Skeletal muscle cell (primary cell): ENCODE results near the gene NR2E3.

ENCODE experiments used
- DNase-seq: peaks from one replicate; pipeline ENCODE4 v3.0.0-alpha.2; 2010; ENCODE audit warnings: low read depth
- H3K4me3 ChIP-seq: 2 replicates; pipeline ENCODE4 v1.5.1; 2011; ENCODE audit warnings: low read depth, mild to moderate bottlenecking, control low read depth, low read length, moderate library complexity

Gene NR2E3

DNA sequence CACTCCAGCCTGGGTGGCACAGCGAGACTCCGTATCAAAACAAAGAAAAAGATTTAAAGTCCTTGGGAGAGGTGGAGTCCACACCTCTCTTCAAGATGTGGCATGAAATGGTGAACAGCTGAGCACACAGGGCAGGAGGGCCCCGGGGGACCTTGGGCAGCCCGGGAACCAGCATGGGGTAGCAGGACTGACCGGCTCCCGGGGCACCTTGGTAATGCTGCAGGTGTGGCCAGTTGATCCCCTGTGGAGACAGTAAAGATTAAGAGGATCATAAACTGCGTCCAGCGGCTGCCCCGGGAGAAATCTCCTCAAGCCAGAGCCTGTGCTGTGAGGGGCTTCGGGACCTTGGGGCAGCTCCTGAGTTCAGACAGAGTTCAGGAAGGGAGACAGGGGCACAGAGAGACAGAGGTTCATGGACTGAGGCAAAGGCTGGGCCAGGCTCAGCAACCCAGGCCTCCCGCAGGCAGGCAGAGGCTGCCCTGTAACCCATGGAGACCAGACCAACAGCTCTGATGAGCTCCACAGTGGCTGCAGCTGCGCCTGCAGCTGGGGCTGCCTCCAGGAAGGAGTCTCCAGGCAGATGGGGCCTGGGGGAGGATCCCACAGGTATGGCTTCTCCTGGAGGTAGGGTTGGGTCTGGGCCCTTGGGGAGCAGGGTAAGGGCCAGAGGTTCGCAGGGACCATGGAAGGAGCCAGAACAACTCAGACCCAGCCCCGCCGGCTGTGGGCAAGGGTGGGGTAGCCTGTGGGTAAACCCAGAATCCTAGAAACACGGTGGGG lies at the start of gene NR2E3:
NR2E3 (plus strand) TSS at position 299 of the 780 bp plus-strand sequence; CDS start at position 489, 190 bp downstream.
- no peak within 1 kb of the TSS for H3K4me3 ChIP-seq
- DNase-seq, result no peak

DNA sequence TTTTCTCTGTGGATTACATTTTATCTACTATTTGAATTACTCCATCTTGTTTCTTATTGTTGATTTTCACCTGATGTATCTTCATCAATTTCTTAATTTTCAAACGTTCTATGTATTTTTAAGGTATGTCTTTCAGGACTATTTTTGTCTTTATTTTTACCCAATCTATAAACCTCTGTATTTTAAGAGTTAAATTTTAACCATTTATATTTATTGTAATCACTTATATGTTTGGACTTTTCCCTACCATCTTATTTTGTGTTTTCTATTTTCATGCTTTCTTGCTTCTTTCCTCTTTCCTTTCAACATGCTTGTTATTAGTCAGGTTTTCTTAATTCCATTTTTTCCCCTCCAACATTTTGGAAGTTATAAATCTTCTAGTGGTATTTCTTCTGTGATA lies 49.5 kb upstream of the NR2E3 start:
- no peak overlapping the region for H3K4me3 ChIP-seq
- no peak for DNase-seq

DNA sequence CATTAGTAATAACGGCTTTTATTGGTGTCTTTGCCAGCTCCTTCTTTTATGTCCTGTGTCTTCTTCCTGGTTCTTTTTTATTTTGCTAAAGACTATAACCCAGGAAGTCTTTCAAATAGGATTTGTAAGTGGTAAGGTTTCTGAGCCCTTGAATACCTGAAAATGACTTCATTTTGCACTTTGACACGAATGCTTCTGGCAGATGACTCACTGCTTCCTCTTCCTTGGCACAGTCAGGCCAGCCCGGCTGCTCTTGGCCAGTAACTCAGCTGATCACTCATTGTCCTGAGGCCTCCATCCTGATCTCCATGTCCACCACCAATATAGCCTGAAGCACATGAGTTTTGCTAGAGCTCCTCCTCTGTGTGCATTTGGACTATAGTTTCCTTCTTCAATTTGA lies 48.7 kb upstream of the NR2E3 start:
- H3K4me3 ChIP-seq, result no peak overlapping the region
- peak; percentile 64 for DNase-seq

DNA sequence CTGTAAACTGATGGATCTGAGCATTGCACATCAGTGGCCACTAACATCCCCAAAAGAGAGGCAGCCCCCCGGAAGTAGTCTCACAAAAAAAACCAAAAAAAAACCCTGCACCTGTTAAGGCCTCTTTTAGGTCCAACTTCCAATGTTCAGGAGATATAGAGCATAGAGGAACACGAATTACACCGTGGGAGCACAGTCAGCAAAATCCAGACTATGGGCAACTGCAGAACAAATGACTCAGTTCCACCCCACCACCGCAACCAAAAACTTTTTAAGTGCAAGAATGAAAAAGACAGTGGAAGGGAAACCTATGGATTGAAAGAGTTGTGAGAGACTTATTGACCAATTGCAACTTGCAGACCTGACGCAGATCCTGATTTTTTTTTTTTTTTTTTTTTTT lies 42.2 kb upstream of the NR2E3 start:
- H3K4me3 ChIP-seq, result no peak overlapping the region
- DNase-seq, result no peak

DNA sequence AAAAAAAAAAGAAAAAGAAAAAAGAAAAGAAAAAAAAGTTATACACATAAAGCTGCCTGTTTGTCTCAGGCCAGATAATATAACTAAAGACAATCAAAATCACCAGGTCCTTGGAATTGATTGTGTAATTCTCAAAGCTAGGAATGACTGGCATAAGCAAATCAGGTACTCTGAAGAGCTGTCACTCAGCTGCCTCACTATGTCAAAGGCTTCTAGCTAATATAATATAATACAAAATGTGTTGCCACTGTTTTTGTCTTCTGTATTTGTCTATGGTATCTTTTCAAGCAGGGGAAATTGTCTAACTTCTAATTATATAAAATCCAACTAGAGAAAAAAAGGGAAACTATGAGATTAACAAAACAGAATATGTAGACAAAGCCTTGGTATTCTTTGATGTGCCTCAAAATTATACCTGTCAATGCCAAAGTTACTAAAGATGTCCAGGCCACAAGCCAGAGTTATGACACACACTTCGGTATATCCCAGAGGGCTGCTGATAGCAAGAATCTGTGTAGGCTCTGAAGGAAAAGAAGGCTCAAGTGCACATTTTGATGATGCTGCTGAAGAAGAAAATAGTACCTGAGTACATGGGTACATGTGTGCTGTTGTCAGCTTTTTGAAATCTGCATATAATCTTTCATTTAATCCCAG lies 37.0 kb upstream of the NR2E3 start:
- no peak overlapping the region for H3K4me3 ChIP-seq
- no peak for DNase-seq

DNA sequence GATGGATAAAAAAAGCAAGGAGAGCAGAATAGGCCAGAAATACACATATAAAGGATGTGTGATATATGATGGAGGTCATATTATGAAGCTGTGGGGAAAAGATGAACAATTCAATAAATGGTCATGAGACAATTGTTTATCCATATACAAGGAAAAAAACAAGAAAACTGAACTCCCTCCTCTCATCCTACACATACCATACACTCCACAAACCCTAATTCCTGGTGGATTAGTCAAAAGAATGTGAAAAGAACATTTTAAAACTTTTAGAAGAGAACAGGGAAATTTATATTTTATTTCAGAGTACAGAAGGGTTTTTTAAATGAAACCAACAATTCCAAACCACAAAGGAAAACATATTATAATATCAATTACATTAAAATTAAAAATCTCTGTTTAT lies 34.5 kb upstream of the NR2E3 start:
- H3K4me3 ChIP-seq, result no peak overlapping the region
- DNase-seq, result no peak

DNA sequence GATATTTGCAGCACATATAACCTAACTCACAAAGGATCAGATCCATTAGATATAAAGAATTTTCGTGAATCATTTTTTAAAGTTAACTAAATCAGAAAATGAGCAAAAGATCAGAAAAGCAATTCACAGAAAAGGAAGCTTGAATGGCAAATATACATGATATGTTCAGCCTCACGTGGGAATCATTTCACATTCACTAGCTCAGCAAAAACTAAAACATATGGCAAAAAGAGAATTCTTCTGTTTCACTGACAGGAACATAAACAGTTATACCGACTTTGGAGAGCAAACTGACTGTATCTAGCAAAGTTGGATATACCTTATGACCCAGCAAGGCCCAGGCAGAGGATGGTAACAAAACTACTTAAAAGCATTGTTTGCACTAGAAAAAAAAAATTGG lies 34.0 kb upstream of the NR2E3 start:
- no peak for DNase-seq
- H3K4me3 ChIP-seq, result no peak overlapping the region

DNA sequence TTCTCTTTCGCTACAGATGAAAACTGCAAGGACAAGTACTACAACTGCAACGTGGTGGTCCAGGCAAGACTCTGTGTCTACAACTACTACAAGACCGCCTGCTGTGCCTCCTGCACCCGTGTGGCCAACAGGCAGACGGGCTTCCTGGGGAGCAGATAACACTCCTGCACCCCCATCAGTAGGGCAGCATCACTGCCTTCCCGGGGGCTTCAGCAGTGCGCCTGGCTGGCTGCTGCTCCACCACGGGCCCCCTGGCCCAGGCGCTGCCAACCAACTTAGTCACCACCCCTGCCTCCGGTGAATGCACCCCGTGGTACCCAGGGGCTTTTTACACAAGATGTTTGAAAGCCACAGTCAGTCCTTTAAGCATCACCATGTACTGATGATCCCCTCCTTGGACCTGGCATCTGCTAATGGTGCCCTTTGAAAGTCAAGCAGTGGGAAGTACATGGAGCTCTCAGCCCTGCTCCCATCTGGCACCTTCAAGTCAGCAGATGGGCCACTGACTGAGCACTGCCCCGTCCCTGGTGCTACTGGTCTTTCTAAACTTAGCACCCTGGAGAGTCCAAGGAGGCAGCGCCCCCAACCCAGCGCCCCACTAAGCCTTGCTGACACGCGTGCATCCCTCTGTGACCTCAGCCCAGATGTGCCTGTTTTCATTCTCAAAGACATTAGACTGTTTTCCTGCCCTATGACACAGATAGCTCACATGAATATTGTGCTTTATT lies 33.0 kb upstream of the NR2E3 start:
- H3K4me3 ChIP-seq, result no peak overlapping the region
- DNase-seq, result no peak

DNA sequence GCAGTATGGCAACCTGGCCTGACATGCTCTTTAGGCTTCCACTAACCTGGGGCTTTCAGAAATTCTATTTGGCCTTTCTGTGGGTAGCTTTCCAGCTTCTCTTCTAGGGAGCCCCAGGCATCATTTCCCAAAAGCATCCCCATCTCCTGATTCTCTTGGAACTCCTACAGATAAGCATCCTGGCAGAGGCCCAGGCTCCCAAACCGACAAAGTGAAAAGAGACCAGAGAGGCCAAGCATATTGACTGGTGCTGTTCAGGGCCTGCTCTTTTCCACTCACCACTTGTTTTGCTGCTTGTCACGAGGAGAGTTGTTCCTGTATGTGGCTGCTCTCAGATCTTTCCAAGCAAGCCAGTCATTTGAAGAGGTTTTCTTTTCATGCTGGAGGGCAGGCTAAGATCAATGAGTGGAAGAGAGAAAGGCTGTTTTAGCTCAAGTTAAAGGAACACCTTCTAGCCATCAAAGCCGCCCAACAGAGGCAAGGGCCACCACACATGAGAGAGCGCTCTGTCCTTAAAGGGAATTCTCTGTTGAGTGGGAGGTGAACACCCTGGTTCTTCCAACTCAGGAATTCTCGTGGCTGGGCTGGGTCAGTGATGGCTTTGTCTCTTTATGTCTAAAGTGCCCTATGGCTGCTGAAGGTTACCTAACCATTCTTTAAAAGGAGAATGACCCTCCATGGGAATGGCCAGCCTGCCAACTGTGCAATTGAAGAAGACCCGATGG lies 31.1 kb upstream of the NR2E3 start:
- H3K4me3 ChIP-seq, result no peak overlapping the region
- no peak for DNase-seq

DNA sequence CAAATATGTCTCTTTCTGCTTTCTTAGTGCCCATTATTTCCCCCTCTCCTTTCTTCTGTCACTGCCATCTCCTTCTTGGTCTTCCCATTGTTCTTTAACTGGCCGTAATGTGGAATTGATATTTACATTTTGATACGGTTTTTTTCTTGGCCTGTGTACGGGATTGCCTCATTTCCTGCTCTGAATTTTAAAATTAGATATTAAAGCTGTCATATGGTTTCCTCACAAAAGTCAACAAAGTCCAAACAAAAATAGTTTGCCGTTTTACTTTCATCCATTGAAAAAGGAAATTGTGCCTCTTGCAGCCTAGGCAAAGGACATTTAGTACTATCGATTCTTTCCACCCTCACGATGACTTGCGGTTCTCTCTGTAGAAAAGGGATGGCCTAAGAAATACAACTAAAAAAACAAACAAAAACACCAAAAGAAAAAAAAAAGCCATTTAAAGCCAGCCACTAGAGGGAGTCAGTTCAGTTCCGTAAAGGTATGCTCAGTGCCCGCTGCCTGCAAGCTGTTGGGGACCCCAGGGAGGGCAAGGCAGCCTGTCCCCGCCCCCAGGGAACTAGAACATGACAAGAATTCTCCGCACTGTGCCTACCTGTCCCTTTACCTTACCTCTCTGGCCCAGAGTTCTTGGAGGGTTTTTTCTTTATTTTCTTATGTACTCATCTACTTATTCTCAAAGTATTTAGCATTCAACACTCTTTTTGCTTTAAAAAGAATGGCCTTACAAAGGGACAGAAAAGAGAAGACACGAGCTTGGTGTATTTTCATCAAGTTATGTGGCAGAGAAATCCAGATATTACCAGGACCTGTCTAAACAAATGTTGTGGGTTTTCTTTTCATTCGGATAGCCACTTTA lies 30.0 kb upstream of the NR2E3 start:
- DNase-seq, result peak; percentile 41
- no peak overlapping the region for H3K4me3 ChIP-seq

DNA sequence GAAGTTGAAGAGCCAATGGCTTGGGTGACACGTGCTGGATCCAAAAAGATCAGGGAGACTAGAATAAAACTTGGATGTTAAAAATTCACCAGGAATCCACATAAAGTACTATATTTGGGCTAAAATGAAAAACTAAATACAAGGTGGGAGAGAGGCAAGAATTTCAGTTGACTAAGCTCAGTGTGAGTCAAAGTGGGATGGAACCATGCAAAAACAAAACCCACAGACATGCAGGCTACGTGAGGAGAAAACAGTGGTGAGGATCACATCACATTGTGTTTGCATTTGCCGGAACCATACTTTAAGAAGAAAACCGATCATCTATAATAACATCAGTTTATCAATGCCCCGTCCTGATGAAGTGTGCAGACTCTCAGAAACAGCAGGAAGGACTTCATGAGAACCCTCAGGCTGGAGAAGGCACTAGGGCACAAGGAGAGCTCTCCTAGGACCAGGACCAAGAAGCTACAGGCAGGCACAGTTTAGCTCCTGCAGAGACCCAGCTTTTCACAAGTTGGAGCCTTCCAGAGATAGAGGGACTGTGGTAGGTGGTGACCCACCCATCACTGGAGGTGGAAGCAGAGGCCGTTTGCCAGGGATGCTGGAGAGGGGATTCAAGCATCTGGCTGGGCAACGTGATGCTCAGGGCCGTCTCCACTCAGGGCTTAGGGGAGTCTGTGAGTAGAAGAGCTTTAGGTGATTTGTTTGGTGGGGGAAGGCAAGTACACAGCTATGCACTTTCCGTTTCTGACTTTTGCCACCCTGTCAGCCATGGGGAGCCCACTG lies 29.0 kb upstream of the NR2E3 start:
- no peak overlapping the region for H3K4me3 ChIP-seq
- peak; percentile 32 for DNase-seq

DNA sequence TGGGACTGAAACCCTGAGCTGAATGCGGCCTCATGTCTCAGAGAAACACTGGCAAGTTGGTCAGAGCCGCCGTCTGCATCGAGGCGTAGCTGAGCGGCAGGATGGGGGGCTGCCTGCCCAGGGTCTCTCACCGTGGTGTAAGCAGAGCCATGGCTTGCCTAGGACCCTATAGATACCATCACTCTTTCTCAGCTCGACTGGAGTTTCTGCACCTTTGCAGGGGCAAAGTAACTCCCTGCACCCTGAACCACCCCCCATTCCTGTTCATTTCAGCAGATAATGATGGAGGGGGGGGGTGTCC lies 28.4 kb upstream of the NR2E3 start:
- DNase-seq, result no peak
- no peak overlapping the region for H3K4me3 ChIP-seq

DNA sequence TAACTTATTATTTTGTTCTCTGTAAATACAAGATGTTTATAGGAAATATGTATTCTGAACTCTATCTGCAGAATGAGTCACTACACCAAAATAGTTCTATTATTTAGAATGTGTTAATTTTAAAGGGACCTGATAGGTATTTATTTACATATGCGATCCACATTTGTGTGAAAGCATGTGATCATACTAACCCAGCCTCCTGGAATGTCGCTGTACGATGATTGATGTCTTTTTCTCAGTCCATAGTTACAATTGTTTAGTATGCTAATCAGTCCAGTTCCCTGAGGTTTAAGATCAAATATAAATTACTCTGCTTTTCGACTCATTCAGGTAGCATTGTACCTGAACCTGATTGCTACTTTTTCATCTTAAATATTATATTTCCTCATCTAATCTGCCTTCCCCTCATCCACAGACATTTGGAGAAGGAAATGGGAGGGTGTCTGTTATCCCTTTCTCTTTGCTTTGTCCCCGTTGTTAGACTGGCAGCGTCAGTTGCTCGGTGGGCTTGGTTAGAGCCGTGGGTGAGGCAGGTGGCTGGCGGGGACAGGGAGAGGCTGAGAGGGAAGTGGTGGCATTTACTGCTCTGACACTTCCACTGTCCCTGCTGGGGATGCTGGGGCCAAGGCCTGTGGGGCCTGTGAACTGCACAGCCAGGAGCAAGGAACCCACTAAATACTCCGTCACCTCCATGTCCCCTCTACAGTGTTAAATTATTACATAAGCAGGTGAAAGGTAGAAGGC lies 27.8 kb upstream of the NR2E3 start:
- H3K4me3 ChIP-seq, result no peak overlapping the region
- no peak for DNase-seq

DNA sequence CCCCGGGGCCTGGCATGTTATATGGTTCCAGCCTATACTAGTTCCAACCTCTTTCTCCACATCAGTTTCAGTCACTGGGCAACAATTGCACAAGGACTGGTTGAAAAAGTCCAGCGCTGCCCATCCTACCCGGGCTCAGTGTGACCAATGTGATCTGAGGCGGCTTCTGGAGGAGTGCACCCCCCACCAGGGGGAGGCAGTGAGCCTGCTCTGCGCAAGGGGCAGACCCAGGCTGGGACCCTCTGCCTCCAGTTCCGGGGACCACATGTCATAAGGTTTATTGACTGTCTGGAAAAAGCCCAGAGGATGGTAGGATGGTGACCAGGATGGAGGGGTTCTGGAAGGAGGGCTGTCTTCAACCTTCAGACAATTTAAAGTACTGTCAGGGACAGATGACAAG lies 25.6 kb upstream of the NR2E3 start:
- DNase-seq, result no peak

DNA sequence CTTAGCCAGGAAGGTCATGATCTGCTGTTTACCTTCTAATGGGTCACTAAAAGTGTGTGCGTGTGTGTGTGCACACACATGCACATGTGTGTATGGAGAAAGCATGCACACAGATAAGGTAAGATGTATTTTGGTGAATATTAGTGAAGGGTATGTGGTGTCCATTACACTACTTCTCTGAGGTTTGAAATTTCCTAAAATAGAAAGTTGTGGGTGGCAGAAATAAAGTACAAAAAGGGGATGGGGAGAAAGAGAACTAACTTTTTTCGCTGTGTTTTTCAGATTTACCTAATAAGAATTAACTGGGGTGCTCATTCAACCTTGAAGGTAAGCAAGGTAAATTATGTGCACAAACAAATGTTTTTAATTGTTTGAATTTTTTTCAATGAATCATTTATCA lies 24.4 kb upstream of the NR2E3 start:
- DNase-seq, result no peak
- no peak overlapping the region for H3K4me3 ChIP-seq

More for the DNA sequence above, 25.6 kb upstream of the NR2E3 start:
- H3K4me3 ChIP-seq, result no peak overlapping the region

DNA sequence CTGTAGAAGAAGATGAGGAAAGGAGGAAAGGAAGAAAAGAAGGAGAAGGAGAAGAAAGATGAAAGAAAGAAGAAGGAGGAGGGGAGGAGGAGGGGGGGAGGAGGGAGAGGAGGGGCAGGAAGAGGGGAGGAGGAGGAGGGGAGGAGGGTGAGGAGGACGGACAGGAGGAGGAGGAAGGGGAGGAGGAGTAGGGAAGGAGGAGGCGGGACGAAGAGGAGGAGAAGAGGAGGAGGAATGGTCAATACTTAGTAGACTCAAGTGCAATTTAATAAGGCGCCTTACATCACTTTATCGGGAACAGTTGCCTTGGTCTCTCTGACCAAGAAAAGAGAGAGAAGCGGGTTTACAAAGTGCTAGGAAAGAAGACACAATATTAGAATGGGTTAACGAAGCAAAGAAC lies 23.7 kb upstream of the NR2E3 start:
- H3K4me3 ChIP-seq, result no peak overlapping the region
- no peak for DNase-seq

DNA sequence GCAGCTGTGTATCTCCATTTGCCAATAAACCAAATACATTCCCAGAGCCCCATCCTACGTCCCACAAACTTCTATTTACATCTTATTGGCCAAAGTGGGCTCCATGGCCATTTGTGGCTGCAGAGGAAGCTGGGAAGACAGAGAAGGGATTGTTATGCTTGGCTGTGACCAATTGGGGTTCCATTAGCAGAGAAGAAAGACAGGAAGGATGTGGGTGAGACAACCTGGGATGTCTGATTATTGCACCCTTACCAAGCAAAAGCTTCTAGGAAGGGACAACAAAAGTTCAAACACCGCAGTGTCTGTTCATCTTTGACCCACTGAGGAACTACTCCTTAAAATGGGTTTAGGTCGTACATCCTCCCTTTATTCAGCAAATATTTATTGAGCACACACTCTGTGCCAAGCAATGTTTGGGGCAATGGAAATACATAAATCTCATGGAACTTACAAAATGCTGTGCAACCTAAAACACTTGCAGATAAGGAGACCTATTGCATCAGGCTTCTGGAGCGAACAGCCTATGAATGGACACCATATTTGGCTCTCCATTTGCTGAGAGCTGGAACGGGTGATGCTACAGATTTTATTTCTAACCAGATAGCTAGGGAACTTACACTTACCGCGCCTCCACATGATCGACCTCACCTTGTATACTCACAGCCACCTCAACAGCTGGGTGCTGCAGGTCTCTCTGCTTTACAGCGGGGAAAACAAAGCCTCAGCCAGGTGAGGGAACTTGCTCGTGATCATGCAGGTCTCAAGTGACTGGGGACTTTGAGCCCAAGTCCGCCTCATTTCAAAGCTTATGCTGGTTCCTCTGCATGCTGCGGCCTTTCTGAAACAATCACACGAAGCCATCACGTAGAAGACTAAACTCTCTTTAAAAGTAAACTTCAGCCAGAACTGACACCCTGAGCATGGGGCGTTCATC lies 21.4 kb upstream of the NR2E3 start:
- H3K4me3 ChIP-seq, result no peak overlapping the region
- DNase-seq, result no peak
